HUES6 (cell line): ENCODE measurements around the gene ADGRL3.
A peak's percentile ranks its signal among the peaks of the same experiment; 100 is the strongest.
"Not testable (repeated sequence)": the region's sequence is repeated elsewhere in the genome, so short reads cannot be mapped to it uniquely, and the experiment has no call there.

Experiments used
- H3K27ac ChIP-seq: 2 replicates; pipeline ENCODE4 v1.7.0; 2013; ENCODE audit warnings: low read depth, mild to moderate bottlenecking, low read length, inconsistent platforms
- H3K27me3 ChIP-seq: 2 replicates; pipeline ENCODE4 v1.6.1; 2013; ENCODE audit warnings: low read length; ENCODE audit not compliant: control insufficient read depth, insufficient read depth
- H3K36me3 ChIP-seq: 2 replicates; pipeline ENCODE4 v1.6.1; 2013; ENCODE audit warnings: low read length; ENCODE audit not compliant: control insufficient read depth, insufficient read depth
- H3K4me1 ChIP-seq: 2 replicates; pipeline ENCODE4 v1.6.1; 2013; ENCODE audit warnings: low read length; ENCODE audit not compliant: control insufficient read depth, insufficient read depth
- H3K4me3 ChIP-seq: 2 replicates; pipeline ENCODE4 v1.5.1; 2013; ENCODE audit warnings: low read depth, low read length
- H3K9ac ChIP-seq: one replicate; pipeline ENCODE4 v1.6.1; 2013; ENCODE audit warnings: mild to moderate bottlenecking, low read length
- H3K9me3 ChIP-seq: 2 replicates; pipeline ENCODE4 v1.6.1; 2013; ENCODE audit warnings: low read depth, low read length; ENCODE audit not compliant: control insufficient read depth, insufficient read depth

ADGRL3 gene

DNA sequence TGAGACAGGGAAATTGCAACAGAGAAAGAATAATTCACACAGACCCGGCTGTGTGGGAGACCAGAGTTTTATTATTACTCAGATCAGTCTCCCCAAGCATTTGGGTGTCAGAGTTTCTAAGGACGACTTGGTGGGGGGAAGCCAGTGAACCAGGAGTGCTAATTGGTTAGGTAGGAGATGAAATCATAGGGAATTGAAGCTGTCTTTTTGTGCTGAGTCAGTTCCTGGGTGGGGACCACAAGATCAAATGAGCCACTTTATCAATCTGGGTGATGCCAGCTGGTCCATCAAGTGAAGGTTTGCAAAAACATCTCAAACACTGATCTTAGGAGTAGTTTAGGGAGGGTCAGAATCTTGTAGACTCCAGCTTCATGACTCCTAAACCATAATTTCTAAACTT, 560.7 kb downstream of the ADGRL3 start:
- Histone ChIP-seq H3K27ac (no peak overlapping the region), H3K27me3 (no peaks in the 10 kb centered on the region), H3K9me3 (peaks cover 50% of the 10 kb centered on the region), H3K4me1 (no peaks in the 10 kb centered on the region), H3K36me3 (peaks cover 65% of the 10 kb centered on the region), H3K9ac (no peak overlapping the region), H3K4me3 (no peak overlapping the region; the same call in 1 of the 2 replicates)

DNA sequence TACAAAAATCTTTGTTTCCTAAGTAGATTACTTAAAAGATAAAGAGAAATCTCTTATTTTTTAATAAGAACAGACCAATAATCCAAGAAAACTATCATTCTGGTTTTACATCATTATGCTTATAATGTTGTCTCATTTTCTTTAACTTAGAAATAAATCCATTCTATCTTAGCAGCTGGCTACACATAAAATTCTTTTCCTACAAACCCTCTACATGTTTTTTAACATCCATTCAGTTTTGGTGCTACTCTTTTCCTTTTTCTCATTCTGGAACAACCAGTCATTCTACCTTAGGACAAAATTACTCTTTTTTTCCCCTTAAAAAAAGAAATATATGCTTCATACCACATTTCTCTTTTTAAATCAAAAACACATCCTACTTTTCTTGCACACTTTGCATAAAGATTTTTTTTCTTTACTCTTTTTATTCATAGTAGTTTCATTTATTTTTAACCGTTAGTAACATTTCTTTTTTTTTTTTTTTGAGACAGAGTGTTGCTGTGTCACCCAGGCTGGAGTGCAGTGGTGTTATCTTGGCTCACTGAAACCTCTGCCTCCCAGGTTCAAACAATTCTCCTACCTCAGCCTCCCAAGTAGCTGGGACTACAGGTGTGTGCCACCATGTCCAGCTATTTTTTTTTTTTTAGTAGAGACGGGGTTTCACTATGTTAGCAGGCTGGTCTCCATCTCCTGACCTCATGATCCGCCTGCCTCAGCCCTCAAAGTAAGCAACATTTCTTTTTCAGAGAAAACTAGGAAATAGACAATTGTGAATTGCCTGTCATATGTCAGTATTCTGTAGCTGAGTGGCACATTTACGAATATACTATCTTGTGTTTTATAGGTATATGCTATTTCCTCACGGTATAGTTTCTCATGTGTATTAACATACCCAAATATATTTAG, 562.8 kb downstream of the ADGRL3 start:
- Histone ChIP-seq H3K36me3 (peaks cover 80% of the 10 kb centered on the region), H3K4me1 (no peaks in the 10 kb centered on the region), H3K27me3 (no peaks in the 10 kb centered on the region), H3K4me3 (peak overlapping the region; percentile 36), H3K9ac (no peak overlapping the region), H3K9me3 (peaks cover 48% of the 10 kb centered on the region), H3K27ac (no peak overlapping the region)

DNA sequence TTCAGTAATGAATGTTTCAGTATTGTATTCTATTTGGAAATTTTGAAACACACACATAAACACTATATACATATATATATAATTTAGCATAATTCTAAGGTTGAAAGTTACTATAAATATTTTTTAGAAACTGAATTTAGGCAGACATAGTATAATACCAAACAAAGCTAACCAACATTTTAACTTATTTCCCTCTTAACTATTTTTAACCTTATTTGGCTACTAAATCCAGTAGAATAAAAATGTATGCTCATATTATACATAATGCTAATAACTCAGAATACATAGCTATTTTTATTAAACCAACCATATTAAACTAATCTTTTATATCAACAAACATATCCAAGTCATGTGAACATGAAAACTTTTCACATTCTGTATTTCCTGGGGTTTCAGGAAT, 563.6 kb downstream of the ADGRL3 start:
- Histone ChIP-seq H3K4me1 (no peaks in the 10 kb centered on the region), H3K27ac (no peak overlapping the region), H3K9me3 (peaks cover 42% of the 10 kb centered on the region), H3K4me3 (peak overlapping the region; percentile 36; the same call in 1 of the 2 replicates), H3K27me3 (no peaks in the 10 kb centered on the region), H3K36me3 (peaks cover 81% of the 10 kb centered on the region), H3K9ac (no peak overlapping the region)

DNA sequence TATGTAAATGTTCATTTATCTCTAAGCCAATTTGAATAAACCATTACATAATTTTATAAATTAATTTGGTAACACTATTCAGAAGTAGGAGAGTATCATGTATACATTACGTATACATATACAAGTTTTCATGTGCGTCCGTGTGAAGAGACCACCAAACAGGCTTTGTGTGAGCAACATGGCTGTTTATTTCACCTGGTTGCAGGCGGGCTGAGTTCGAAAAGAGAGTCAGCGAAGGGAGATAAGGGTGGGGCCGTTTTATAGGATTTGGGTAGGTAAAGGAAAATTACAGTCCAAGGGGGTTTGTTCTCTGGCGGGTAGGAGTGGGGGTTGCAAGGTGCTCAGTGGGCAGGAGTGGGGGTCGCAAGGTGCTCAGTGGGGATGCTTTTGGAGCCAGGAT, 564.0 kb downstream of the ADGRL3 start:
- not testable (repeated sequence) for H3K9ac ChIP-seq, H3K4me1 ChIP-seq, H3K27me3 ChIP-seq, H3K27ac ChIP-seq
- H3K4me3 ChIP-seq = peak overlapping the region; percentile 36; the same call in 1 of the 2 replicates
- peaks cover 81% of the 10 kb centered on the region for H3K36me3 ChIP-seq
- H3K9me3 ChIP-seq = peaks cover 40% of the 10 kb centered on the region

DNA sequence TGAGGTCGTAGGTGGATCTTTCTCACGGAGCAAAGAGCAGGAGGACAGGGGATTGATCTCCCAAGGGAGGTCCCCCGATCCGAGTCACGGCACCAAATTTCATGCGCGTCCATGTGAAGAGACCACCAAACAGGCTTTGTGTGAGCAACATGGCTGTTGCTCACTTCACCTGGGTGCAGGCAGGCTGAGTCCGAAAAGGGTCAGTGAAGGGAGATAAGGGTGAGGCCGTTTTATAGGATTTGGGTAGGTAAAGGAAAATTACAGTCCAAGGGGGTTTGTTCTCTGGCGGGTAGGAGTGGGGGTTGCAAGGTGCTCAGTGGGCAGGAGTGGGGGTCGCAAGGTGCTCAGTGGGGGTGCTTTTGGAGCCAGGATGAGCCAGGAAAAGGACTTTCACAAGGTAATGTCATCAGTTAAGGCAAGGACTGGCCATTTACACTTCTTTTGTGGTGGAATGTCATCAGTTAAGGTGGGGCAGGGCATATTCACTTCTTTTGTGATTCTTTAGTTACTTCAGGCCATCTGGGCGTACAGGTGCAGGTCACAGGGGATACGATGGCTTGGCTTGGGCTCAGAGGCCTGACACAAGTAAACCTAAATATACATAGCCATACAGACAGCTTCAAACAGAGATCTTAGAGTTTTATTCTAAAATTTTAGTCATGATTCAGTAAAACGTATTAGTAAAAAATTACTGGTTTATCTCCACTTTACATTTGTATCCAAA, 569.5 kb downstream of the ADGRL3 start:
- H3K9ac ChIP-seq = peak overlapping the region; percentile 89
- peak overlapping the region; percentile 63 for H3K4me3 ChIP-seq
- H3K27ac ChIP-seq = peak overlapping the region; percentile 99
- not testable (repeated sequence) for H3K9me3 ChIP-seq, H3K27me3 ChIP-seq
- peaks cover 28% of the 10 kb centered on the region for H3K36me3 ChIP-seq
- H3K4me1 ChIP-seq = peaks cover 45% of the 10 kb centered on the region

DNA sequence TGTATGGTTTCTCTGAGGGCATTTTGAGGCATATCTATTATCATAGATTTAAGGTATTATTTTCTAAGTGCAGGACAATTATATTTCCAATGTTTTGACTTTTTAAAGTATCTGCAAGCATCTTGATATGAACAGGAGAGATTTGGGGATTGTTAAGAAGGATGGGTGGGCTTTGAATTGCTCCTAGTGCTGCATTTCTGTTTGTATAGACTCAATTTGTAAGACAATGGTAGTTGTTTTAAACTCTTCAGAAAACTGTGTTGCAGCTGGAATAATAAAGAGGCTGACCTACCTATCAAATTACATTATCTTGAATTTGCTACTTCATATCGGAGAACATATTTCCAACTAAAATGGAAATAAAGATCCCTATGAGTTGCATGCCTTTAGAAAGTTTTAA, 570.3 kb downstream of the ADGRL3 start:
- peaks cover 22% of the 10 kb centered on the region for H3K36me3 ChIP-seq
- peak overlapping the region; percentile 99 for H3K27ac ChIP-seq
- no peaks in the 10 kb centered on the region for H3K27me3 ChIP-seq
- H3K4me1 ChIP-seq = peaks cover 52% of the 10 kb centered on the region
- peak overlapping the region; percentile 51 for H3K4me3 ChIP-seq
- H3K9me3 ChIP-seq = peaks cover 6% of the 10 kb centered on the region
- peak overlapping the region; percentile 75 for H3K9ac ChIP-seq

DNA sequence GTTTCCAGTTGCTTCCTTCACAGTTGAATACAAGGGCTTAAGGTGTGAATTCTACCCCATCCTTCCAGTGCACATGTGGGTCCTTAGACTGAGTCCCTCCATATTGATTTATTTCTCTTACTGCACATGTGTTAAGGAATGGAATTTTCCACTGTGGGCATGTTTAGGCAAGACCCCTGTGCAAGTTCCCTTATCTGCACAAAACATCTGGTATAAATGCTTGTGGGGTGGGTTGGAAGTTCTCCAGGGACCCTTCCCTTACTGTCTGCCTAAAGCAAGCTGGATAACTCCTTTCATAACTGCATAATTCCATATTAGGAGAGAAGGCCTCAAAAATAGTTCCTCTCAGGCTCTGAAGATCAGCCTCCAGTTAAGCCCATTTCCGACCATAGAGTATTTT, 570.9 kb downstream of the ADGRL3 start:
- Histone ChIP-seq H3K9me3 (peaks cover 5% of the 10 kb centered on the region; the same call in 1 of the 2 replicates), H3K27me3 (no peaks in the 10 kb centered on the region), H3K27ac (peak overlapping the region; percentile 99), H3K9ac (peak overlapping the region; percentile 75), H3K36me3 (peaks cover 16% of the 10 kb centered on the region), H3K4me3 (no peak overlapping the region), H3K4me1 (peaks cover 52% of the 10 kb centered on the region)

DNA sequence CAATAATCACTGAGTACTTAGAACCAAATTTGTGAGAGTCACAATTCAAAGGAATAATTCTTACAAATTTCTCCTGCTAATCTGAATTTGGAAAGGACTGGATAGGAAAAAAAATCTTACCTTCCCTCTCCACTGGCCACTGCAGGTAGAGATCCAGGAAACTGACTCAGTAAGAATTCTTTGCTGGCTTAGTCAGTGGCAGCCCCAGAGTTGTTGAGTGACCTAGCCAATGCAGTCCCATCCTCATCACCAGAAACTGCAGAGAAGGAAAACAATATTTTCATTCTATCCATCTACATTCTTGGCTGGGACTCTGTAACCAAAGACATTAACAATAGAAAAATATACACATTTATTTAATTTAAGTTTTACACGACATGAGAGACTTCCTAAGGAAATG, 572.0 kb downstream of the ADGRL3 start:
- no peak overlapping the region; the same call in 1 of the 2 replicates for H3K4me3 ChIP-seq
- H3K36me3 ChIP-seq = peaks cover 5% of the 10 kb centered on the region
- H3K27ac ChIP-seq = peak overlapping the region; percentile 33
- H3K4me1 ChIP-seq = peaks cover 52% of the 10 kb centered on the region
- H3K9ac ChIP-seq = no peak overlapping the region
- H3K9me3 ChIP-seq = peaks cover 5% of the 10 kb centered on the region; the same call in 1 of the 2 replicates
- H3K27me3 ChIP-seq = no peaks in the 10 kb centered on the region

DNA sequence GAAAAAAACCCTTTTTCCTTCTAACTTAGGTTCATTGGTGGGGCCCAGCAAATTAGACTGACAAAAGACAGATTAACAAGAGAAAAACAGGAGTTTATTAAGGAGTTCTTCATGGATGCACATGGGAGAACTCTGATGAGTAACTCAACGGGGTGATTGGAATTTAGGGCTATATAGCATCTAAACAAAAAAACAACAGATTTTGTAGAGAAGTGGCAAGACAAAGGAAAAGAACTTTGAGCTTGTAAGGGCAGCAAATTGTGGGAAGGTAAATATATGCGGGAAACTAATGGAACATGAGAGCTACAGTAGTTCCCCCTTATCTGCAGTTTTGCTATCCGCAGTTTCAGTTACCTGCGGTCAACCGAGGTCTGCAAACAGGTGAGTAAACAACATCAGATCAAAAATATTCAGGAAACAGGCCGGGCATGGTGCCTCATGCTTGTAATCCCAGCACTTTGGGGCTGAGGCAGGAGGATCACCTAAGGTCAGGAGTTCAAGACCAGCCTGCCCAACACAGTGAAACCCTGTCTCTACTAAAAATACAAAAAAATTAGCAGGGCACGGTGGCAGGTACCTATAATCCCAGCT, 573.6 kb downstream of the ADGRL3 start:
- no peaks in the 10 kb centered on the region for H3K27me3 ChIP-seq
- no peak overlapping the region; the same call in 1 of the 2 replicates for H3K4me3 ChIP-seq
- H3K27ac ChIP-seq = peak overlapping the region; percentile 55
- H3K4me1 ChIP-seq = peaks cover 52% of the 10 kb centered on the region
- no peaks in the 10 kb centered on the region for H3K36me3 ChIP-seq
- H3K9ac ChIP-seq = no peak overlapping the region
- H3K9me3 ChIP-seq = peaks cover 5% of the 10 kb centered on the region; the same call in 1 of the 2 replicates

DNA sequence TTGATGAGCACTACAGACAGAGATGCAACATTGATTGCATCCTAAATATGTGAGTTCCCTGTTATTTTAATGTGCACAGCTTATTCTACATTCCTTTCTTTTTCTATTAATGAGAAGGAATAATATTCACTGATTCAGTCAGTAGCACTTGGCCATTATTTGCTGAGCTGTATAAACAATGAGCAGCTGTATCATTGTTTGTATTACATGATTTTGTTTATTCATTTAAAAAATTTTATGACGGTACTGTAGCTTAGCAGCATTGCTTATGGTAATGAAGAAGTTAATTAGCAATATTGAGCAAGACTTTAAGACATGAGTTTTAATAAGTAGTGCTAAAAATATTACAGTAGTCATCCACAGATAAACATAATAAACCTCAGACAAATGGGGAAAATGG, 582.0 kb downstream of the ADGRL3 start:
- Histone ChIP-seq H3K36me3 (no peaks in the 10 kb centered on the region), H3K4me1 (no peaks in the 10 kb centered on the region; the same call in 1 of the 2 replicates), H3K9ac (no peak overlapping the region), H3K27ac (no peak overlapping the region), H3K27me3 (no peaks in the 10 kb centered on the region), H3K9me3 (no peaks in the 10 kb centered on the region), H3K4me3 (no peak overlapping the region)
